H1 (cell line): ENCODE data around the gene PI16. TPM values are rescaled to one million over a fixed set of nuclear protein-coding genes. Genes with fewer than 3 reads are reported as not detected.
A peak's percentile ranks its signal among the peaks of the same experiment; 100 is the strongest.

Source experiments
- HDAC6 ChIP-seq: IDR thresholded peaks from one replicate; pipeline ENCODE4 v1.7.1; 2012; ENCODE audit warnings: low read depth, mild to moderate bottlenecking, inconsistent platforms, low read length, moderate library complexity
- POLR2AphosphoS5 ChIP-seq: IDR thresholded peaks from 2 replicates; pipeline ENCODE4 v1.6.1; 2011; ENCODE audit warnings: low read depth, low read length
- RBBP5 ChIP-seq: IDR thresholded peaks from 2 replicates; pipeline ENCODE4 v1.7.1; 2012; ENCODE audit warnings: low read depth, mild to moderate bottlenecking, inconsistent platforms, low read length, moderate library complexity, borderline replicate concordance
- TBP ChIP-seq: IDR thresholded peaks from 2 replicates; pipeline ENCODE4 v1.6.1; 2011; ENCODE audit warnings: low read depth, low read length, improper control_type of control experiment
- USF2 ChIP-seq: IDR thresholded peaks from 2 replicates; pipeline ENCODE4 v1.6.1; 2011; ENCODE audit warnings: low read length, improper control_type of control experiment
- polyA plus RNA-seq, 7 experiments: library from polyadenylated mRNA; depleted of rRNA in 3 of 7; stranded (reverse) in 5 of 7; unstranded in 2 of 7; fragments of >200 nt in 5 of 7; fragments of 200-250 nt in 2 of 7; gene quantifications; 1 replicate in 5 of 7; 2 replicates in 1 of 7; 4 replicates in 1 of 7; pipeline versions ENCODE4 v1.2.1 to v1.2.3, GENCODE V29; 2011 to 2013; ENCODE audit warnings: missing spikeins in 2 of 7, mixed read lengths in 2 of 7
- total RNA-seq: library from RNA; stranded (reverse); fragmentation: NEBNext Ultra II Directional; extraction: Animal tissue kit (Norgen Biotek cat#: 25700); gene quantifications from 2 replicates; pipeline ENCODE4 v1.2.1, GENCODE V29; 2021

Gene PI16
- total and polyA plus RNA-seq, 2 of the 8 experiments (the other 6 are each of a cell fraction or from before 2014, with no cell fraction given) = 0.05 TPM; not detected in 1

GRCh38 chr6:36980876-36981619 is 26.5 kb downstream of the PI16 start (continued):
- TF ChIP-seq RBBP5 (no peak), USF2 (no peak), HDAC6 (no peak), TBP (no peak), POLR2AphosphoS5 (0 out of 2 replicates have a peak, but pooled peaks have one; percentile 17)
- TF ChIP-seq, all 59 proteins: peak for 5
